HepG2 (cell line): Measurements from ENCODE around the gene RAI2. TPM values are rescaled to one million over a fixed set of nuclear protein-coding genes. Genes with fewer than 3 reads are reported as not detected.

Experiments used
- ATAC-seq: fragments of 200-7000 bp; cut with Tn5 transposase; 3 replicates; pipeline ENCODE4 v1.9.1; 2020; ENCODE audit warnings: mild to moderate bottlenecking, moderate library complexity
- BruUV-seq: library from RNA; stranded (reverse); fragments of 400-500 nt; replicated peaks from 2 replicates; lab custom pipeline; 2021; lab: Mats Ljungman, UMichigan
- CTCF ChIA-PET: fragments of 300-600 bp; formaldehyde crosslinking; extraction: SDS; loops from one replicate; lab custom pipeline; 2021; ENCODE audit warnings: low total read pairs, inconsistent platforms, low intra/inter-chr PET ratio; lab: Yijun Ruan, JAX
- POLR2A ChIA-PET: fragments of 350-600 bp; sonication (Branson Sonifier 250); formaldehyde crosslinking; loops from one replicate; lab custom pipeline; 2020; ENCODE audit warnings: antibody characterized with exemption, inconsistent platforms; lab: Yijun Ruan, JAX
- DNase-seq: peaks from one replicate; pipeline ENCODE4 v3.0.0-alpha.2; 2015; ENCODE audit warnings: low spot score
- FAIRE-seq: peaks from 3 replicates; lab custom pipeline; 2011; peaks lifted over from hg19 to GRCh38; lab: Jason Lieb, UNC
- H2AFZ ChIP-seq: one replicate; pipeline ENCODE4 v1.6.1; 2011; ENCODE audit warnings: low read length, inconsistent platforms
- H3K27ac ChIP-seq: fragments of 300-600 bp; 3 replicates; pipeline ENCODE4 v1.8.0; 2011; ENCODE audit warnings: mixed run types, mild to moderate bottlenecking, mixed read lengths, low read length, inconsistent platforms; ENCODE audit not compliant: insufficient read depth; ENCODE audit errors: extremely low read length
- H3K27me3 ChIP-seq, 2 experiments: fragments of 200-600 bp in 1 of 2; 2 replicates in 1 of 2; 3 replicates in 1 of 2; pipeline versions ENCODE4 v1.6.0 to v1.8.0; 2011; ENCODE audit warnings: low read length in 2 of 2, mild to moderate bottlenecking in 2 of 2, moderate library complexity in 2 of 2, inconsistent platforms in 1 of 2; ENCODE audit not compliant: insufficient read depth in 2 of 2, control insufficient read depth in 1 of 2
- H3K36me3 ChIP-seq, 2 experiments: fragments of 200-600 bp in 1 of 2; replicated peaks in 1 of 2; 2 replicates in 1 of 2; 3 replicates in 1 of 2; pipeline versions ENCODE4 v1.5.1 to v1.8.0; 2011; ENCODE audit warnings: low read length in 2 of 2, inconsistent platforms in 1 of 2; ENCODE audit not compliant: insufficient read depth in 2 of 2, control insufficient read depth in 1 of 2
- H3K4me1 ChIP-seq: 2 replicates; pipeline ENCODE4 v1.5.1; 2012; ENCODE audit warnings: low read length, inconsistent platforms; ENCODE audit not compliant: insufficient read depth
- H3K4me2 ChIP-seq: 2 replicates; pipeline ENCODE4 v1.6.0; 2011; ENCODE audit warnings: low read depth, low read length, inconsistent platforms
- H3K4me3 ChIP-seq, 3 experiments: fragments of 200-600 bp in 1 of 3; sonication (generic), shearing (Covaris generic) in 1 of 3; replicated peaks in 1 of 3; 2 replicates each; pipeline ENCODE4 v1.5.1; 2011 to 2016; ENCODE audit warnings: low read length in 3 of 3, inconsistent platforms in 2 of 3, low read depth in 2 of 3, mild to moderate bottlenecking in 2 of 3, control low read depth in 1 of 3, mixed read lengths in 1 of 3; ENCODE audit not compliant: insufficient read depth in 1 of 3
- H3K79me2 ChIP-seq: one replicate; pipeline ENCODE4 v1.6.1; 2011; ENCODE audit warnings: low read length, inconsistent platforms; ENCODE audit not compliant: insufficient read depth
- H3K9ac ChIP-seq: 2 replicates; pipeline ENCODE4 v1.6.0; 2011; ENCODE audit warnings: mild to moderate bottlenecking, low read depth, low read length, inconsistent platforms; ENCODE audit not compliant: insufficient read depth
- H3K9me3 ChIP-seq: 2 replicates; pipeline ENCODE4 v1.5.1; 2012; ENCODE audit warnings: mild to moderate bottlenecking, low read length
- H4K20me1 ChIP-seq: 2 replicates; pipeline ENCODE4 v1.6.0; 2011; ENCODE audit warnings: inconsistent platforms, mild to moderate bottlenecking, low read length, moderate library complexity; ENCODE audit not compliant: insufficient read depth
- GATAD1 ChIP-seq: IDR thresholded peaks from 2 replicates; pipeline ENCODE4 v1.6.1; 2016; ENCODE audit warnings: missing genetic modification reagents, missing compliant biosample characterization
- NR1H2 ChIP-seq: sonication (generic); formaldehyde crosslinking; IDR thresholded peaks from 2 replicates; pipeline ENCODE4 v1.8.1; 2022; ENCODE audit warnings: low read depth, missing genetic modification reagents, borderline replicate concordance
- RCOR2 ChIP-seq: IDR thresholded peaks from 2 replicates; pipeline ENCODE4 v1.6.1; 2016; ENCODE audit warnings: missing biosample characterization, missing genetic modification reagents
- RFXANK ChIP-seq: IDR thresholded peaks from 2 replicates; pipeline ENCODE4 v1.6.1; 2016
- STAG1 ChIP-seq: sonication (generic); formaldehyde crosslinking; IDR thresholded peaks from 2 replicates; pipeline ENCODE4 v1.4.0; 2020; ENCODE audit warnings: missing genetic modification reagents
- TRAFD1 ChIP-seq: sonication (generic); formaldehyde crosslinking; IDR thresholded peaks from 2 replicates; pipeline ENCODE4 v1.5.1; 2020; ENCODE audit warnings: missing genetic modification reagents, mild to moderate bottlenecking, borderline replicate concordance
- ZEB1 ChIP-seq: IDR thresholded peaks from 2 replicates; pipeline ENCODE4 v1.6.1; 2012; ENCODE audit warnings: mild to moderate bottlenecking, low read depth, inconsistent platforms; ENCODE audit not compliant: insufficient replicate concordance
- ZNF768 ChIP-seq: sonication (generic); formaldehyde crosslinking; IDR thresholded peaks from 2 replicates; pipeline ENCODE4 v1.4.0; 2020; ENCODE audit warnings: missing genetic modification reagents
- WGBS: methylation state at CpG from one replicate; pipeline ENCODE4 v1.1.6; 2017; ENCODE audit warnings: low lambda C conversion rate; 5-methylcytosine and 5-hydroxymethylcytosine counted together
- in situ Hi-C: cut with HindIII; loops from 2 replicates; pipeline ENCODE4 v1.10.0; 2017; ENCODE audit warnings: low pct_unique_long_range_greater_than_20kb; ENCODE audit not compliant: extremely low pct_ligation_motif_present
- intact Hi-C: fragments of 100-400 bp; cut with micrococcal nuclease; formaldehyde crosslinking; loops from one replicate; pipeline ENCODE4 v1.10.0; 2022; ENCODE audit not compliant: unreplicated experiment
- polyA plus RNA-seq, 8 experiments: library from polyadenylated mRNA; depleted of rRNA in 3 of 8; stranded (reverse) in 7 of 8; unstranded in 1 of 8; fragments of >200 nt; fragmentation: Illumina TruSeq in 4 of 8; extraction: Trizol in 4 of 8; gene quantifications; 2 replicates each; pipeline versions ENCODE4 v1.2.1 to v1.2.3, GENCODE V29; 2011 to 2016; ENCODE audit warnings: low read depth in 4 of 8, missing spikeins in 1 of 8, mixed read lengths in 1 of 8; ENCODE audit not compliant: insufficient read depth in 1 of 8
- total RNA-seq, 5 experiments: library from RNA; depleted of rRNA; stranded (reverse); fragments of >200 nt; fragmentation: Illumina TruSeq; extraction: Trizol; gene quantifications; 2 replicates each; pipeline ENCODE4 v1.2.3, GENCODE V29; 2016; ENCODE audit warnings: low read depth in 1 of 5

RAI2 gene
- total and polyA plus RNA-seq, 2 of the 13 experiments (the other 11 are each of a cell fraction or from before 2014, with no cell fraction given) = not detected

GRCh38 chrX:17842769-17843525 is 18.2 kb downstream of the RAI2 start:
- in situ Hi-C loops (no loop called here), intact Hi-C loops (no loop called here)
- CTCF ChIA-PET = no interaction called here
- no peaks in the 10 kb centered on the region for H3K4me1 ChIP-seq
- H3K4me3 ChIP-seq = no peak overlapping the region
- FAIRE-seq (no peak), ATAC-seq (no peak), DNase-seq (no peak)
- no peak overlapping the region for H3K9ac ChIP-seq
- no peak overlapping the region for H3K4me2 ChIP-seq
- no TSS peak for BruUV-seq
- no peaks in the 10 kb centered on the region for H3K9me3 ChIP-seq
- WGBS = 20% methylated on average over 5 of the region's 6 CpGs
- H3K36me3 ChIP-seq = no peaks in the 10 kb centered on the region
- no peak for TF ChIP-seq GATAD1
- TF ChIP-seq ZEB1 = no peak
- no peak for TF ChIP-seq ZNF768 (CRISPR knock-in tag)
- no peak for TF ChIP-seq NR1H2 (CRISPR knock-in tag)
- 0 out of 5 replicates have a peak, but pooled peaks cover 0 to 3% of the 10 kb centered on the region in 2 experiments for H3K27me3 ChIP-seq
- no peak overlapping the region for H2AFZ ChIP-seq
- no peak overlapping the region for H3K27ac ChIP-seq
- no peaks in the 10 kb centered on the region for H3K79me2 ChIP-seq
- H4K20me1 ChIP-seq = no peaks in the 10 kb centered on the region
- POLR2A ChIA-PET = no interaction called here

- 0 out of 5 replicates have a peak, but pooled peaks cover 0 to 3% of the 10 kb centered on the region in 2 experiments for H3K27me3 ChIP-seq
- no peak for DNase-seq
Observed at GRCh38 chrX:17839269-17839668, 21.8 kb downstream of the RAI2 start.

More at GRCh38 chrX:17839269-17839668, 21.8 kb downstream of the RAI2 start:
- FAIRE-seq (no peak), ATAC-seq (no peak)
- Histone ChIP-seq H3K4me2 (no peak overlapping the region), H3K9ac (no peak overlapping the region), H3K27ac (no peak overlapping the region), H2AFZ (no peak overlapping the region), H3K9me3 (no peaks in the 10 kb centered on the region), H3K4me1 (no peaks in the 10 kb centered on the region), H3K79me2 (no peaks in the 10 kb centered on the region), H4K20me1 (no peaks in the 10 kb centered on the region), H3K4me3 (no peak overlapping the region), H3K36me3 (no peaks in the 10 kb centered on the region)
- ChIA-PET CTCF (no interaction called here), POLR2A (no interaction called here)
- TF ChIP-seq TRAFD1 (CRISPR knock-in tag) (no peak), RCOR2 (CRISPR knock-in tag) (no peak), STAG1 (0 out of 2 replicates have a peak, but pooled peaks have one; percentile 9), RFXANK (CRISPR knock-in tag) (no peak)
- WGBS = 11% methylated on average over 3 of the region's 4 CpGs
- no TSS peak for BruUV-seq
- intact Hi-C loops = no loop called here
- in situ Hi-C loops = no loop called here
